HG02870 (cell line): ENCODE data around the gene C9orf50.
"Not testable (repeated sequence)": the region's sequence is repeated elsewhere in the genome, so short reads cannot be mapped to it uniquely, and the experiment has no call there.

ENCODE experiments used
- ATAC-seq: cut with Tn5 transposase; IDR thresholded peaks from one replicate; pipeline ENCODE4 v1.9.1; 2021; ENCODE audit warnings: mild to moderate bottlenecking, moderate library complexity; ENCODE audit not compliant: unreplicated experiment

C9orf50 gene

DNA sequence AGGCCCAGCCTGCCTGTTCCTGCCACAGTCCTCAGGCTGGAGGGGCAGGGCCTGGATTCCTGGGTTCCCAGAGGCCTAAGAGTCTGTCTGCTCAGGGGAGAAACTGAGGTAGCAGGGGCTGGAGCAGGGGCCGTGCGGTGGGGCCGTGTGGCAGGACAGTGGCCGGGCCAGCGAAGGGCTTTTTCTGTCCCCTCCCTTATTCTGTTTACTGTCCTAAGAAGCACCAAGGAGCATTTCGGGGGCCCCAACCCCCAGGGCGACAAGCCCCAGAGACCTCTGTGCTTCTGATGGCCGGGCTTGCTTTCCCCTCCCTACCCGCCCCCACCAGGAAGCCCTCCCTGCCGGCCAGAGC lies 27.8 kb upstream of the C9orf50 start:
- no peak for ATAC-seq

DNA sequence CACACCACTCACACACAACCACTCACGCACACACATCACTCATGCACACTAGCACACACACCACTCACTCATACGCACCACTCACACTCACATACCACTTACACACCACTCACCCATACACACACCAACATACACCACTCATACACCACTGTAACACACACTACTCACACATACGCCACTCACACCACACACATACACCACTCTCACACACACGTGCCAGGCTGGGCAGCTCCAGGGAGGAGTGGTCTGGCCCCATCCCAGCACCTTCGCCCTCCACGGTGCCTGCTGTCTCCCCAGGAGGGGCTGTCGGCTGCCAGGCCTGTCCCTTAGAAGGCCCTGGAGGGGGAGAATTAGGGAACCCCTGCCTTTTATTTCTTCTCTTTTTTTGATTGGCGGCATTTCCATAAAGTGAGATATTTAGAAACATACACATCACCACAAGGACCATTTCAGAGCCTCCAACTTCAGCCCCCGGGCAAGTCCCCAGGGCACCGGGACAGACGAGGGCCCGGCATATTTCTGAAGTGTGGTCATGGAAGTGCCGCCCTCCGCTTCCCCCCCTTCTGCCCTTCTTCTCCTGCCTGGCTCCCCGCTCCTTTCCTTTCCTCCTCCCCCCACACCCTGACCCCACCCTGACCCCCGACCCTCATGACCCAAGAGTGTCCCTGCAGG lies 27.3 kb upstream of the C9orf50 start:
- ATAC-seq = no peak

DNA sequence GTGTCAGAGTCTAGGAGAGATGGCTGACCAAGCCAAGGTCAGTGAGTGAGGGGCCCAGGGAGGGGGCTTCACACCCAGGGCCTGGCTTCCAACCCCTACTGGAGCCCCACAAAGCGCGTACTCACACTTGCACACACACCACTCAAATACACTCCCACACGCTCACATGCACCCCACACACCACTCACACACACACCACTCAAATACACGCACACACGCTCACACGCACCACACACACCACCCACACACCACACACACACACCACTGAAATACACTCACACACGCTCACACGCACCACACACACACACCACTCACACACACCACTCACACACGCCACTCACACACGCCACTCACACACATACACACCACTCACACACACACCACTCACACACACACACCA lies 26.7 kb upstream of the C9orf50 start:
- ATAC-seq = no peak

DNA sequence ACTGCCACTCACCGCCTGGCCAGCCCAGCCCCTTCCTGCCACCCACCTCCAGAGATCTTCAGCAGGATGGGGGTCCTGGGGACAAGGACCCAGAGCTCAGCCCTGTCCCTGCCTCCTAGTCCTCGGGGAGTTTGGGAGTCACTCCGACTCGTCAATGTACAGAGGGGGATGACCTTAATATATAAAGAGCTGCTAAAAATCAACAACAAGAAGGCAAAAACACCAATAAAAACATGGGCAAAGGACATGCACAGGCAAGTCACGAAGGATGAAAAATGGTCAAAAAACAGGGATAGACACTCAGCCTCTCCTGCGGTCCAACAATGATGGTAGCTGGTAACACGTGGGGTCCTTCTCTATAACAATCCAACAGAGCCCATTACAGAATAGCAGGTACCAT lies 25.8 kb upstream of the C9orf50 start:
- ATAC-seq = no peak

DNA sequence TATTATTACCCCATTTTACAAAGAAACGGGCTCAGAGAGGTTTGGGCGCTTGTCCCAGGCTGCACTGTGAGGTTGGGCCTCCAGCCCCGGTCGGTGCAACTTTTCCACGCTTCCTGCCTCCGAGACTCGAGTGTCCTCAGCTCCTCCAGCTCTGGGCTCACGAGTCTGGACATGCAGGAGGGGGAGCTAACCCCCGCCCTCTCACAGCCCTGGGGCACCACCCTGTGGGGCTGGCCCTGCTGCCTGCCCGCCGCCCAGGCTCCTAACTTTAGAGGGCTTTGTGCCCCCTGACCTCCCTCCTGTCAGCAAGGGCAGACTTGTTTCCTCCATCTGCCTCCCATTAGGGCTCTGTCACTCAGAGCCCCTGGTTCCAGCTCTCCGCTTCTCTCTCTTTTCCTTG lies 25.4 kb upstream of the C9orf50 start:
- no peak for ATAC-seq

DNA sequence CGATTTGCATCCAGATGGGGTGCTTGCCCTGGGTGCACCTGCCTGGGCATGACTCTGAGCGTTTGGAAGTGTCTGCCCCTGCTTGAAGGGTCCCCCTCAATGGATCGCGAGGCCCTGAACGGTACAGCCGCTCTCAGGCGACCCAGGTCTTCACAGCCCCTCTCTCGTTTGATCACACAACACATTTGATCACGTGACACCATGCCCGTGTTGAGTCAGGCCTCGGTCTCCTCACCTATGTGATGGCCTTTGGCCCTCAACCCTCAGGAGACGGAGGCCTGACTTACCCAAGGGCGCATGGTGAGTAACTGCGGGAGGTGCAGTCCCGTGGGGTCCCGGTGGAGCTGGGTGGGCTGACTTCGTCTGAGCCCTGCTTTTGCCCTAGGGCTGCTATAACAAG lies 24.0 kb upstream of the C9orf50 start:
- ATAC-seq = no peak

DNA sequence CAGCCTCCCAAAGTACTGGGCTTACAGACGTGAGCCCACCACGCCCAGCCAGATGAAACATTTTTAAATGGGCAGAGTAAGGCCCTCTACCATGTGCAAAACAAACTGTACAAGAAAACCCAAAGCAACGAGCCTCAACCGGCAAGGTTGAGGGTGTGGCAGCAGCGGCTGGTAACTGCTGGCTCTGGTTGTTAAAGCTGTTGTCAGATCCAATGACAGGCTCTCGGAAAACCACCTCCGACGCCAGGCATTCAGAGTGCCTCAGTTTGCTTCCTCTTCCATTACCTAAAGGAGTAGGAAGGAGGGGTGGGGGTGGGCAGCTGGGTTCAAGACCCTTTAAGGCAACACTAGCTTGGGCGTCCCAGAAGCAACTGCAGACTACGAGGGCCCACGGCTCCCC lies 23.5 kb upstream of the C9orf50 start:
- no peak for ATAC-seq

DNA sequence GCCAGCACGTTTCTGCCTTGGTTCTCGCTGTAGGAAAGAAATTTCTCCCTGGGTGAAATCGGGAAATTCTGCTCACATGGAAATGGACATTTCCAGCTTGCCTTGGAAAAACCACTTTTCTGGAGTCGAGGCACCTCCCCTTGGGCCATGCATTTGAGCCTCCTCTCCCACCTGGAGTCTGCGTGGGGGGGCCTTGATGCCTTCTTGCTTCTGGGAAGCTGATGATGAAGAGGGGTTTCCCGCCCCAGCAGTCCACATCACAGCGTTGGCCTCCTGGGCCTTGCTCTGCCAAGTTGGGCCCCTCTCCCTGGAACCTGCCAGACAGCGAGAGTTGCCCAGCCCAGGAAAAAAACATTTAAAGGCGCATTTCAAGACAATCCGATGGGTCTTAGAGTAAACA lies 22.8 kb upstream of the C9orf50 start:
- ATAC-seq = no peak

DNA sequence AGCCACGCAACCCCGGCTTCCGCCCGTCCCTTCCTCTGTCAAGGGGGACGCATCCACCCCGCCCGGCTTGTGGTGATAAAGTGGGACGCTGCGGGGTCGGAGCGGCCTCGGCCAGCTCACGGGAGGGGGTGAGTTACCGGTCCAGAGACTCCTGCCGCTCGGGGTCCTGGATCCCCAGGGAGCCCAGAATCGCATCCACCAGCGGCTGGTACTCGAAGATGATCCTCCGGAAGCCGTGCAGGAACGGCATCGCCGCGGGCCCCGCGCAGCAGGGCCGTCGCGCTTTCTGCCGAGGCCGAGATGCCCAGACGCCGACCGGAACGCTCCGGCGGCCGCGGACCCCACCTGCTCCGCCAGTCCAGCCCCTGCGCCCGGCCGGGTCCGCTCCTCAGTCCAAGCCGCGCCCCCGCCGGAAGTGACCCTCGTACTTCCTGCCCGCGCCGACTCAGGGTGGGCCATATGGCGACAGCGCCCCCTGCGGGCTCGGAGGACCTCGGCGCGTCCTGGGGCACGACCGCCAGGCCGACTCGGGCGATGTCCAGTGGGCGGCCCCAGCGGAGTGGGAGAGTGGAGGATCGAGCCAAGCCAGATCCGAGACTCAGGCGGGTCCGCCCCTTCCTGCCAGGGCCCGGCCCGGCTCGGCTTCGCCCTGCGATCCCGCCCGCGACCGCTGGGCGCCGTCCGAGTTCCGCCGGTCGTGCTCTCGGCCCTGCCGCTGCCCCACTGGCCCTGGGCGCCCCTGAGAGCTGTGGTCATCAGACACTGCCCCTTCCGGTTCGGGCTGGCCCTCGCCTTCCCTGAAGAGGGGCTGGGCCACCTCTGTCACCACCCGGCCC lies 21.1 kb upstream of the C9orf50 start, which contains the start of gene ASB6:
TSS of gene ASB6 (minus strand) at position 402 of the 836 bp plus-strand sequence. CDS start at position 250, 152 bp downstream.
- peak; percentile 83 for ATAC-seq

DNA sequence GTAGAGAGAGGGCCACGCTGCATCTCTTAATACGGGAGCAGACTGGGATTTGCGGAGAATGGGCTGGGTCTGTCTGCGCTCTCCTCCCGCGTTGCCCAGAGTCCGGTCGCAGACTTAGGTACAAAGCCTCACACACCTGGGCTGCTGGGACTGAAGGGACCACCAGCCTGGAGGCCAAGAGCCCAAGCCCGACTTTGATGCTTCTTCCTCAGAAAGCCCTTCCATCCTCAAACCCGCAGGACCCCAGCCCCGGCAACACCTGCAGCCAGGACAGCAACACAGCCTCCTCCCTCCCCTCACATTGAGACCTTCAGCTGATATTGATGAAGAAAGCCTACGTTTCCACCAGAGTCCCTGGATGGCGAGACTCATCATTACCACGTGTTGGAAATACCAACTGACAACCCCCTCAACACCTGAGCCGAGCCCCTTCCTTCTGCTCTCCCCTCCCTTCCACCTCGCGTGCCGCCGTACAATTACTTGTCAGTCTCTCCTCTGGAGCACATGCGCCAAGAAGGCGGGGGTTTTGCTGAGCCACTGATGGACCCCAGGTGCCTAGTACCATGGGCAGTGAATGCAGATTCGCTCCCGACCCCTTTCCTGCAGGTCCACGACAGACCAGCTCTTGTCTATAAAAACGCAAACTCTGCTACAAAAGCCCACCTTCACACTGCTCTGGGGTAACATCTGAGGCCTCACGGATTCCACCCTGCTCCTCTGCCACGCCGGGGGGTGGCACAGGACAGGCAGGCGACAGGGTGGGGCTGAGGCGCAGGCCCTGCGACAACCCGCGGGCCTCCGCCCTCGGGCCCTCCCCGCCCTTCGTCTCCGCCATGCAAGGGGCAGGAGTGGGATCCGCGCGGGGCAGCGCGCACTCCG lies 20.2 kb upstream of the C9orf50 start:
- no peak for ATAC-seq

DNA sequence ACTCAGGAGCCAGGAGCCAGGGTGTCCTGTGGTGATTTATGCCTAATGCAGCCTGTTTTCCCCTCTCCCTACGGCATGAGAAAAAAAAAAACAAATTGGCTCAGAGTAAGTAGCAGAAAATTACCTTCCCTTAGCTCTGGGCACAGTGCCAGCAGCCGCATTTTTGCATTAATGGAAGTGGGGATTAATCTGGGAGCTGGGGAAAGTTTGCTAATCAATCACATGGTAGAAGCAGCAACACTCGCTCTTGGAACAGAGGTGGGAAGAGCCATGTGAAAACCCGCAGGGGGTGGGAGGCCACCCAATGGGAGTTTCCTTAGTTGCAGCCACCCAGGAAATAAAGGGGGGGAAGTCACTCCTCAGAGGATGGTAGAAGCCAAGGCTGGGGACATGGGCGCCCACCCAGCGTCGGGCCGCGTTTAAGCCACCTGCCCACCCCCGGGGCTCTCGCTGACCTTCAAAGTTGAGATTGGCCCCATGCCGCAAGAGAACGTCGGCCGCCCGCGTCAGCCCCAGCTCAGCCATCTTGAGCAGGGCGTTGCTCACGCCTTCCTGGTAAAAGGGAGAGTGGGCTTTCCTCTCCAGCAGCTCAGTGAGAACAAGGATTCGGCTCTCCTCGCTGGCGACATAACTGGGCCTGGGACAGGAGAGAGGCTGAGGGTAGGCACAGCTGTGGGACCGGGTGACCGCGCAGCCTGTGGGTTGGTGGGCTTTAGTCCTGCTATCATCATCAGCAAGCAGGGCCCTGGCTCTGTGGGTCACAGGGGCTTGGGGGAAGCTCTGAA lies 19.4 kb upstream of the C9orf50 start:
- no peak for ATAC-seq

DNA sequence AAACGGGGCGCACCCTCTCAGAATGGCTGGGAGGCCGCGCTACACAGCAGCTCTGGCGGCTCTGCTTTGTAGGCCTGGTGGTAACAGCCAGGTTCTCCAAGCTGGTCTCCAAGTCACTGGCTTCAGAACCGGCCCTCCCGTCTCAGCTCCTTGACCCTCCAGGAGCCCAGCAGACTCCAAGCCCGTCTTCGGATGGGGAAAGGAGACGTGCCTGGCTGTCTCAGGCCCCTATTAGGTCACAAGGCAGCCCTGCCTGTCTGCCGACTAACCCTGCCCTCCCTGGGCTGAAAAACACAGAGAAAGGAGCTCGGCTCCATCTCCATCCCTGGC lies 18.8 kb upstream of the C9orf50 start:
- ATAC-seq = no peak

DNA sequence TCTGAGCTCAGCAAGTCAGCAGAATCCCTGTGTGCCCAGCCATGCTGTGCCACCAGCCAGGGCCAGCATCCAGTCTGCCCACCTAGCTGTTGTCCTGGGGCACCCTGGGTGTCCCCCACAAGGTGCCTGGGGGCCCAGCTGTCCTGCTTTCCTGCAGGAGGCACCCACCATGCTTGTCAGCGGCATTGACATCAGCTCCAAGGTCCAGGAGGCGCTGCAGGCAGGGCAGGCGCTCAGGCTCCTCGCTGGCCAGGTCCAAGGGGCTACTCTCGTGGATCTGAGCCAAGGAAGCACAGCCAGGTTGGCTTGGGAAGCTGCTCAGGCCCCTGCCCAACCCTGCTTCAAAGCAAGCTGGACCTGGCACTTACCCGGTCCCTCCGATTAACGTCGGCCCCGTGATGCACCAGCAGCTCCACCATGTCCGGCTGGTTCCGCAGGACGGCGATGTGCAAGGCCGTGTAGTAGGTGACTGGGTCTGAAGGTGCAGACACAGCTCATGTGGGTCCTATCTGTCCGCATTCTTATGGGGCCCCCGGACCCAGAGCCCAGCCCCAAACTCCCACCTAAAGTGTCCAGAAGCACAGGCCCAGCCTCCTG lies 18.2 kb upstream of the C9orf50 start:
- no peak for ATAC-seq

DNA sequence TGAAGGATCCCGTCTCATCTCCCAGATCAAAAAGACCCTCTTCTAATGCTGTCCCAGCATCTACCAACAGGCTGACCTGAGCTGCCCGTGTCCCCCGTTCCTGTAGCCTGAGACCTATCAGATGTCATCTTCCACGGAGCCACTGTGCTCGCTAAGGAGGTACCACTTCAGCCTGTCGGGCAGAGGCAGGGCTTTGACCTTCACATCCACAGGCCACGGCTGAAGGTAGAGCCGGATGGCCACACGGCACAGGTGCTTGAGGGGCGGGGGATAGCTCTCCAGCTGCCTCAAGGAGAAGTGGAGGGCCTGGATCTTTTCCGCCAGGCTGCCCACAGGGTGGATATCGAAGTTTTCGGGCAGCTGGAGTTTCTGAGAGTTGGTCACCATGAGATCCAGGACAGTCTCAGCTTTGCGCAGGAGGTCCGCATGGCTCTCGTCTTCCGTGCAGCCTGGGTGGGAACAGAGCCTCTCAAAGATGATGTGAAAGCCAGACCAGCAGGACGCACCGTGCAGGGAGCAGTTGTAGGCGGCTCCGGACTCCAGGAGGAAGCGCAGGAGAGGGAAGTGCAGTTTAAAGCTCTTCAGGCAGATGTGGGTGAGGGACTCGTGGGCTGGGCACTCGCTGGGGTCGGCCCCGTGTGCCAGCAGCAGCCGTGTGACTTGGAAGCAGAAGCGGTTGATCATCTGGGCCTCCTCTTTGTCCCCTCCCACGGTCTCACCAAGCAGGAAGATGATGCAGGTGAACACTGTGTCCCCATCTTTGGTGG lies 17.0 kb upstream of the C9orf50 start:
- ATAC-seq = no peak

DNA sequence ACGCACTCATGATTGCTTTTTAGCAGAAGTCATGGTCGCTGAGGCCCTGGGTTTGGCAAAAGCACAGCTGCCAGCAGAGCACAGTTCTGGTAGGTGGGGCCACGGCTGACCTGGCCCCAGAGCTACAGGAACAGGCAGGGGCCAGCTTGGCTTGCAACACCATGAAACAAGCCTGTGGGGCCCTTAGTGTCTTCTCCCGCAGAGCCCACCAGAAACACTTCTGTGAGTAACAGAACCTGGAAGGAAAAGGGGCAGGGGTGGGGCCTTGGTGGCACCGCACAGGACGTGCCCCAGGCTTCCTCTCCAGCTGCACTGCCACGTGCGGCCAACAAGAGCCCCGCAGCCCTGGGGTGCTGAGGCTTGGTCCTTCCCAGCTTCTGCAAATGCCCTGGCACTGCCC lies 16.2 kb upstream of the C9orf50 start:
- ATAC-seq = no peak

DNA sequence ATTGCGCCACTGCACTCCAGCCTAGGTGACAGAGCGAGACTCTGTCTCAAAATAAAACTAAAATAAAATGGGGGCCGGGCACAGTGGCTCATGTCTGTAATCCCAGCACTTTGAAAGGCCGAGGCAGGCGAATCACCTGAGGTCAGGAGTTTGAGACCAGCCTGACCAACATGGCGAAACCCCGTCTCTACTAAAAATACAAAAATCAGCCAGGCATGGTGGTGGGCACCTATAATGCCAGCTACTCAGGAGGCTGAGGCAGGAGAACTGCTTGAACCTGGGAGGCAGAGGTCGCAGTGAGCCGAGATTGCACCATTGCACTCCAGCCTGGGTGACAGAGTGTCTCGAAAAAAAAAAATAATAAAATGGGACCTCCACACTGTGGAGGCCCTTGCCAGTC lies 15.4 kb upstream of the C9orf50 start:
- not testable (repeated sequence) for ATAC-seq

DNA sequence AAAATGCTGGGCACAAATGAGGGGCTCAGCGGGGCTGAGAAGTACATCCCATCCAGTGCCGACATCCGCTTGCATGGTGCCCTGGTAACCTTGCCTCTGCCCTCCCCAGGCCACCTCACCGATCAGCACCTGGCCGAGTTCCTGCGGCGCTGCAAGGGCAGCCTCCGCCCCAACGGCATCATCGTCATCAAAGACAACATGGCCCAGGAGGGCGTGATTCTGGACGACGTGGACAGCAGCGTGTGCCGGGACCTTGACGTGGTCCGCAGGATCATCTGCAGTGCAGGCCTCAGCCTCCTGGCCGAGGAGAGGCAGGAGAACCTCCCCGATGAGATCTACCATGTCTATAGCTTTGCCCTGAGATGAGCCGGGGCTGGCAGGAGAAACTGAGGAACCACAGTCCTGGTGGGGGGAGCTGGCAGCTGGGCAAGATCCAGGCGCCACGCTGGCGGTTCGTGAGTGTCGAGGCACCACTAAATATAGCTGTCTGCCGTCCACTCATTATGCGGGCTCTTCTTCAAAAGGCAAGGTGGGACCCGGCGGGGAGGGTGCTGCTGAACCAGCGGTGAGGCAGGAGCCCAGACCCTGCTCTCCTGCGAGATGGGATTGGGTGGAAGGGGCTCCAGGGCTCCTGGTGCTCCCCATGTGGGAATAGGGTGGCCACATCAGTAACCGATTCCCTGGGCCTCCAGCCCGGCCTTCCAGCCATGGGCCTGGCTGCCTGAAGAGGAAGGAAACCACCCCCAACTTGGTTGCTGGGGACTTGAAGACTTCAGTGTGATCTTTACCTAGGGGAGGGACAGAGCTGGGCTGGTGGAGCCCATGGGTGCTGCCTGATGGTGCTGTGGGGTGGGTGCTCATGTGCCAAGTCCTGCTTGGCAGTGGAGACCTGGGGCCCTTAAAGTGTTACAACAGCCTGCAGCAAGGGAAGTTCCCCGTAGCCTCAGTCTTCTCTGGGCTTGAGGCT lies 14.5 kb upstream of the C9orf50 start:
- no peak for ATAC-seq

DNA sequence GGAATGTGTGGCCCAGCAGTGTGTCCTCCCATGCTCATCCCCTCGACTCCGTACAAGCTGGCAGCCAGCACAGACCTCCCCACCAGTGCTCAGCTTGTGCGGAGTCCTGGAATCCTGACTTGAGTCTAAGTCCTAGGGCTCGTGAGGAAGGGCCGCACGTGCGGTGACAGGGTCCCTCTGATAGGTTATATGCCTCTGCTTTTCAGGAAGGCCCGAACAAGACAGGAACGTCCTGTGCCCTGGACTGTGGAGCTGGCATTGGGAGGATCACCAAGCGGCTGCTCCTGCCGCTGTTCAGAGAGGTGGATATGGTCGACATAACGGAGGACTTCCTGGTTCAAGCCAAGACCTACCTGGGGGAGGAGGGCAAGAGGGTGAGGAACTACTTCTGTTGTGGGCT lies 12.9 kb upstream of the C9orf50 start:
- ATAC-seq = no peak

DNA sequence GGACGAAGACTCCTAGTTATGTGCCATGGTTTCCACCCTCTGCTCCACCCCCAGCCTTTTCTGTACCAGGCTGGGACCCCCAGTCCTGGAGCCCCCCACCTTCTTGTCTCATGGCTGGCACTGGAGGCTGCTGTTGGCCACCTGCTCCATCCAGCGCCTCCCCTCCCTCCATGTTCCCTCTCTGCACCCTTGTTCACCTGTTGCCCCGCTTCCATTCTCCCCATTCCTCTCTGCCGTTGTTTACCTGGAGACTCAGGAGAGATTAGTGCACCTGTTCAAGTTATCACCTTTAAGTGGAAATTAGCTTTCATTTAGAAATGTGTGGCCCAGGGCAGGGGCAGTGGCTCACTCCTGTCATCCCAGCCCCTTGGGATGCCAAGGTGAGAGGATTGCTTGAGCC lies 12.3 kb upstream of the C9orf50 start:
- no peak for ATAC-seq
